ENCODE data around the gene CNTF. TPM values are rescaled to one million over a fixed set of nuclear protein-coding genes. Genes with fewer than 3 reads are reported as not detected.

CNTF gene
- total and polyA plus RNA-seq, 12 donors, result 0.16 to 3.0 (median 0.84) TPM

DNA sequence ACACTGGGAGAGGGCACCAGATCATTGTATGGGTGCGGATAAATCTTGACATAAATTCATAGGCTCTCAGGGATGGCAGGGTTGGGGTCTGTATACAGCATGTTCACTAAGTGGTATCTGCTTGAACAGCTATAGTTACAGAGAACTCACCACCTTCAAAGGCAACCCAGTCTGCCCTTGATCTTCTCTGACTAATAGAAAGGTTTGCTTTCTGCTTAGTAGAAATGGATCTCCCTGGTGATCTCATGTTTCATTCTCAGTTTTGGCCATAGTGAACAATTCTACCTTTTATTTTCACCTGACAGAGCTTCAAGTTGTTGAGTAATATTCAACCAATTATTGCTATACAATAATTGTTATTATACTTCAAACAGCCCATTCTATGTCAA is 32.4 kb downstream of the CNTF start:
- H3K9me3 ChIP-seq (replicated peaks in 1 of 3), result no peaks in the 10 kb centered on the region
- WGBS, 4 donors, result 90 to 100% (median 99%) methylated on average over 1 of the region's 1 CpG
- no peak for TF ChIP-seq CTCF (IDR thresholded peaks at IDR 0.05)
- no peak for TF ChIP-seq POLR2A (IDR thresholded peaks at IDR 0.05)
- intact Hi-C loops (cut with DNase I), result loop anchor here in 1 of 2 donors (10.0 kb wide), 1 partner anchor 480 kb away; no protein-coding TSS in a partner anchor
- H3K36me3 ChIP-seq (replicated peaks in 1 of 2), result no peaks in the 10 kb centered on the region
- no peak overlapping the region for H3K27ac ChIP-seq
- DNase-seq, result no peak
- H3K4me1 ChIP-seq (replicated peaks in 1 of 2), result no peaks in the 10 kb centered on the region
- H3K4me3 ChIP-seq, result no peak overlapping the region
- no peaks in the 10 kb centered on the region for H3K27me3 ChIP-seq

GRCh38 chr11:58656348-58656747 is 33.9 kb downstream of the CNTF start:
- Histone ChIP-seq H3K36me3 (replicated peaks in 1 of 2) (no peaks in the 10 kb centered on the region), H3K9me3 (replicated peaks in 1 of 3) (no peaks in the 10 kb centered on the region), H3K27ac (no peak overlapping the region), H3K27me3 (no peaks in the 10 kb centered on the region), H3K4me1 (replicated peaks in 1 of 2) (no peaks in the 10 kb centered on the region), H3K4me3 (no peak overlapping the region)
- intact Hi-C loops (cut with DNase I), result loop anchor here in 1 of 2 donors (10.0 kb wide), 1 partner anchor 478 kb away; no protein-coding TSS in a partner anchor
- 96 to 97% (median 96%) methylated on average over 2 of the region's 2 CpGs for WGBS, 4 donors
- no peak for TF ChIP-seq CTCF (IDR thresholded peaks at IDR 0.05)
- no peak for TF ChIP-seq POLR2A (IDR thresholded peaks at IDR 0.05)
- no peak for DNase-seq

DNA sequence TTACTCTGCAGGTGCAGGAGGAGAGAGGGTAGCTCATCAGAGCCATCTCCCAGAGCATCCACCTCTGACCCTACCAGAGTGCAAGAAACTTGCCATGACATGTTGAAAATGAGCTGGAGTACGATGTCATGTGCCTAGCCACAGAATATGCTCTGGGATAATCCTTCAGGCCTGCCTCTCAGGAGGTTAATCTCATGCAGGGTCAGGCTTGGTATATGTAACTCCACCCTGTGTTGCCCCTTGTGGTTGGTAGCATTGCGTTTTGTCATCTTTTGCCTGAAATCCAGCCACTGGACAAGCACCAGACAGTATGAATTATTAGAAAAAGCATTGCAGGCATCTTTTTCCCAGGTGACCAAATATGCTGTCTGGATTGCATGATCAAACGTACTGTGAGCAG is 36.2 kb downstream of the CNTF start:
- intact Hi-C loops (cut with DNase I), result loop anchor here in 1 of 2 donors (10.0 kb wide), 1 partner anchor 476 kb away; no protein-coding TSS in a partner anchor
- Histone ChIP-seq H3K4me3 (no peak overlapping the region), H3K4me1 (replicated peaks in 1 of 2) (no peaks in the 10 kb centered on the region), H3K36me3 (replicated peaks in 1 of 2) (no peaks in the 10 kb centered on the region), H3K27me3 (peaks cover 5% of the 10 kb centered on the region), H3K27ac (no peak overlapping the region), H3K9me3 (replicated peaks in 1 of 3) (no peaks in the 10 kb centered on the region)
- DNase-seq, result no peak
- WGBS, 4 donors, result 75 to 85% (median 80%) methylated on average over 3 of the region's 3 CpGs
- TF ChIP-seq CTCF (IDR thresholded peaks at IDR 0.05), result no peak
- TF ChIP-seq POLR2A (IDR thresholded peaks at IDR 0.05), result no peak

DNA sequence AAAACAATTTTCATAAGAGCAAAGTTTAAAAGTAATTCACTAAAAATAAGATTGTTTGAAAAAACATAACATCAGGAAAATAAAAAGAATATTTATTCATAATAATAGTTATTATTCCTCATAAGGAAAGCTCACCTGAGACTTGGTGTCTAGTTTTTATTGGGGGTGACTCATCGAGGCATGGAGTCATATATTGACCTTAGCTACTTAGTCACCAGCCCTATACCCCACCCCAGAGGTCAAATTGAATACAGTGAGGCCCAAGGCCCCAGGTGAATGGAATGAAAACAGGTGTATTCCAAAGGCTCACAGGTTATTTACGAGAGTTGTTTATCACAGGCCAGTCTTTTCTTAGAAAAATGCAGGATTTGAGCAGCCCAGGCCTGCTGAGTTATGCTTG is 36.9 kb downstream of the CNTF start:
- intact Hi-C loops (cut with DNase I), result loop anchor here in 1 of 2 donors (10.0 kb wide), 1 partner anchor 475 kb away; no protein-coding TSS in a partner anchor
- WGBS, 4 donors, result 29 to 69% (median 46%) methylated on average over 2 of the region's 2 CpGs
- H3K27ac ChIP-seq, result no peak overlapping the region

More for the DNA sequence above, 36.9 kb downstream of the CNTF start:
- TF ChIP-seq CTCF (IDR thresholded peaks at IDR 0.05) (no peak), POLR2A (IDR thresholded peaks at IDR 0.05) (no peak)
- H3K9me3 ChIP-seq (replicated peaks in 1 of 3), result no peaks in the 10 kb centered on the region
- DNase-seq, result no peak
- no peaks in the 10 kb centered on the region for H3K4me1 ChIP-seq (replicated peaks in 1 of 2)
- H3K36me3 ChIP-seq (replicated peaks in 1 of 2), result no peaks in the 10 kb centered on the region
- H3K27me3 ChIP-seq, result peaks cover 5% of the 10 kb centered on the region
- H3K4me3 ChIP-seq, result no peak overlapping the region
